HEK293 (cell line): ENCODE data around the gene EPS8.

ENCODE experiments used
- BCL11A ChIP-seq: fragments of 450-650 bp; formaldehyde crosslinking; IDR thresholded peaks from 2 replicates; pipeline ENCODE4 v1.5.1; 2016; ENCODE audit warnings: low read depth, missing biosample characterization, missing genetic modification characterization
- ZNF114 ChIP-seq: fragments of 450-650 bp; formaldehyde crosslinking; IDR thresholded peaks from 2 replicates; pipeline ENCODE4 v1.5.0; 2017; ENCODE audit warnings: missing biosample characterization, missing genetic modification characterization
- ZNF174 ChIP-seq: fragments of 450-650 bp; formaldehyde crosslinking; IDR thresholded peaks from 2 replicates; pipeline ENCODE4 v1.5.0; 2017; ENCODE audit warnings: missing biosample characterization, mild to moderate bottlenecking, missing genetic modification characterization
- ZNF248 ChIP-seq: fragments of 450-650 bp; formaldehyde crosslinking; IDR thresholded peaks from 2 replicates; pipeline ENCODE4 v1.5.1; 2017; ENCODE audit warnings: missing biosample characterization, missing genetic modification characterization
- ZNF274 ChIP-seq, 2 experiments: fragments of 200-500 bp in 1 of 2; fragments of 450-650 bp in 1 of 2; sonication (Bioruptor generic) in 1 of 2; formaldehyde crosslinking in 1 of 2; IDR thresholded peaks; 2 replicates each; pipeline versions ENCODE4 v1.5.1 to v1.6.1; 2014 to 2016; ENCODE audit warnings: borderline replicate concordance in 1 of 2, inconsistent platforms in 1 of 2, low read length in 1 of 2, missing biosample characterization in 1 of 2, missing genetic modification characterization in 1 of 2
- ZNF292 ChIP-seq: fragments of 450-650 bp; formaldehyde crosslinking; IDR thresholded peaks from 2 replicates; pipeline ENCODE4 v1.5.1; 2016; ENCODE audit warnings: low read depth, missing biosample characterization, missing genetic modification characterization, borderline replicate concordance
- ZNF768 ChIP-seq: fragments of 450-650 bp; formaldehyde crosslinking; IDR thresholded peaks from 2 replicates; pipeline ENCODE4 v1.5.1; 2018; ENCODE audit warnings: missing biosample characterization, mild to moderate bottlenecking, missing genetic modification characterization
- ZNF837 ChIP-seq: fragments of 450-650 bp; formaldehyde crosslinking; IDR thresholded peaks from 2 replicates; pipeline ENCODE4 v1.5.1; 2016; ENCODE audit warnings: missing biosample characterization, missing genetic modification characterization
- TF ChIP-seq, protein P1 (sequence below): fragments of 450-650 bp; formaldehyde crosslinking; IDR thresholded peaks from 2 replicates; pipeline ENCODE4 v1.5.1; 2016; ENCODE audit warnings: missing biosample characterization, missing genetic modification characterization

DNA sequence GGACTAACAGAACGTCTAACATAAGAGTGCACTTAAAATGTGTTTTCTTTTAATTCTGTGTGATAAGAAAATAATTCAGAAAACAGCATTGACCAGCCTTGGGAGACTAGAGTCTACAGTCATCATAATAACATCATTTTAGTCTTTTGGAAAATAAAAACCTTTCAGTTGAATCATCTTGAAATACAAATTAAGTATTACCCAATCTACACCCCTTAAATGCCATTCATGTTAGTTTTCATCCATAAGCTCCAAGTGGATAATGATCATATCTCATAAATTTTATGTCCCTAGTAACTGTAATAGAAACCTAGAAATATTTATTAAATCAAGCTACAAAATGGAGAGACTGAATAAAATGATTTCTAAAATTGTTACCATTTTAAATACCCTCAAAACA is 32.4 kb downstream of the EPS8 start:
- TF ChIP-seq, protein P1, sequence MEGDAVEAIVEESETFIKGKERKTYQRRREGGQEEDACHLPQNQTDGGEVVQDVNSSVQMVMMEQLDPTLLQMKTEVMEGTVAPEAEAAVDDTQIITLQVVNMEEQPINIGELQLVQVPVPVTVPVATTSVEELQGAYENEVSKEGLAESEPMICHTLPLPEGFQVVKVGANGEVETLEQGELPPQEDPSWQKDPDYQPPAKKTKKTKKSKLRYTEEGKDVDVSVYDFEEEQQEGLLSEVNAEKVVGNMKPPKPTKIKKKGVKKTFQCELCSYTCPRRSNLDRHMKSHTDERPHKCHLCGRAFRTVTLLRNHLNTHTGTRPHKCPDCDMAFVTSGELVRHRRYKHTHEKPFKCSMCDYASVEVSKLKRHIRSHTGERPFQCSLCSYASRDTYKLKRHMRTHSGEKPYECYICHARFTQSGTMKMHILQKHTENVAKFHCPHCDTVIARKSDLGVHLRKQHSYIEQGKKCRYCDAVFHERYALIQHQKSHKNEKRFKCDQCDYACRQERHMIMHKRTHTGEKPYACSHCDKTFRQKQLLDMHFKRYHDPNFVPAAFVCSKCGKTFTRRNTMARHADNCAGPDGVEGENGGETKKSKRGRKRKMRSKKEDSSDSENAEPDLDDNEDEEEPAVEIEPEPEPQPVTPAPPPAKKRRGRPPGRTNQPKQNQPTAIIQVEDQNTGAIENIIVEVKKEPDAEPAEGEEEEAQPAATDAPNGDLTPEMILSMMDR (tag by site-specific recombination), result no peak
- no peak for TF ChIP-seq BCL11A (tag by site-specific recombination)
- TF ChIP-seq ZNF248 (tag by site-specific recombination), result no peak
- no peak for TF ChIP-seq ZNF274 (IDR thresholded peaks at IDR 0.05; ENCODE audit: low read length)
- no peak for TF ChIP-seq ZNF274 (tag by site-specific recombination; IDR thresholded peaks at IDR 0.05; ENCODE audit: borderline replicate concordance)
- no peak for TF ChIP-seq ZNF837 (tag by site-specific recombination)
- no peak for TF ChIP-seq ZNF114 (tag by site-specific recombination)
- TF ChIP-seq ZNF174 (tag by site-specific recombination), result no peak
- TF ChIP-seq ZNF292 (tag by site-specific recombination), result no peak
- TF ChIP-seq ZNF768 (tag by site-specific recombination), result no peak
